Activated naive CD8-positive, alpha-beta T cell treated with anti-CD3 and anti-CD28 coated beads, Interleukin-2, amount 50 U/mL, for 24 hours (primary cell): ENCODE results near the gene COP1.

Source experiments
- ATAC-seq: fragments of 150-1000 bp; cut with Tn5 transposase; one replicate; pipeline ENCODE4 v1.10.0; 2021
- DNase-seq: peaks from one replicate; pipeline ENCODE4 v3.0.0; 2021
- H3K27ac Mint-ChIP-seq: one replicate; pipeline ENCODE4 v1.8.0; 2021; ENCODE audit warnings: mild to moderate bottlenecking, mixed read lengths
- H3K27me3 Mint-ChIP-seq: one replicate; pipeline ENCODE4 v1.8.0; 2021; ENCODE audit warnings: mixed read lengths
- H3K36me3 Mint-ChIP-seq: one replicate; pipeline ENCODE4 v1.8.0; 2021; ENCODE audit warnings: low read depth, mixed read lengths
- H3K4me1 Mint-ChIP-seq: one replicate; pipeline ENCODE4 v1.8.0; 2021; ENCODE audit warnings: mixed read lengths
- H3K4me3 Mint-ChIP-seq: one replicate; pipeline ENCODE4 v1.8.0; 2021; ENCODE audit warnings: mild to moderate bottlenecking, moderate library complexity, mixed read lengths
- H3K9me3 Mint-ChIP-seq: one replicate; pipeline ENCODE4 v1.8.0; 2021; ENCODE audit warnings: mixed read lengths

The COP1 gene

DNA sequence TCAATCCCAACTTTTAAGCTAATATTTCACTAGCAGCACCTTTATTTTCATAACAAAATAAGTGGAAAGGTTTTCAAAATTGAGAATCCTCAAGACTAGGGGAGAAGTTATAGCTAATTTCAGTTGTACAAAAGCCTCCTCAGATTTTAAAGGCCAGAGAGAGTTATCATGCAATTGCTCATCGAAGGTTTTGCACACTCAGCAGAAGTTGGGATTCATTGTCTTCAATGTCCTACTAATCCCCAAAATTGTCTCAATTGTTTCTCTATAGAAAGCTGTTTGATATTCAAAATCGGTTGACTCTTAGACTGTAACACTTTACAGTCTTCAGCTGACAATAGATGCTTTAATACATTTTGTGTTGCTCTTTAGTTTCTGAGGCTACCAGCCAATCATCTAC is 293.0 kb downstream of the COP1 start:
- peaks cover 14% of the 10 kb centered on the region for H3K36me3 Mint-ChIP-seq
- ATAC-seq: no peak

GRCh38 chr1:175911138-175911537 is 295.9 kb downstream of the COP1 start:
- no peaks in the 10 kb centered on the region for H3K4me1 Mint-ChIP-seq
- H3K27ac Mint-ChIP-seq: no peak overlapping the region
- DNase-seq (no peak), ATAC-seq (no peak)
- H3K27me3 Mint-ChIP-seq: no peaks in the 10 kb centered on the region
- peaks cover 48% of the 10 kb centered on the region for H3K9me3 Mint-ChIP-seq
- H3K4me3 Mint-ChIP-seq: no peak overlapping the region
- peaks cover 19% of the 10 kb centered on the region for H3K36me3 Mint-ChIP-seq

More for the DNA sequence above, 293.0 kb downstream of the COP1 start:
- no peaks in the 10 kb centered on the region for H3K4me1 Mint-ChIP-seq
- no peak overlapping the region for H3K4me3 Mint-ChIP-seq
- H3K9me3 Mint-ChIP-seq: peaks cover 46% of the 10 kb centered on the region
- DNase-seq: no peak
- no peaks in the 10 kb centered on the region for H3K27me3 Mint-ChIP-seq
- no peak overlapping the region for H3K27ac Mint-ChIP-seq

- Mint-ChIP-seq H3K4me1 (no peaks in the 10 kb centered on the region), H3K4me3 (no peak overlapping the region), H3K27ac (no peak overlapping the region), H3K36me3 (peaks cover 16% of the 10 kb centered on the region), H3K27me3 (no peaks in the 10 kb centered on the region), H3K9me3 (peaks cover 28% of the 10 kb centered on the region)
- ATAC-seq: no peak
- DNase-seq: no peak
Measured at GRCh38 chr1:175906370-175906769, 300.7 kb downstream of the COP1 start.

GRCh38 chr1:175904808-175905207 is 302.3 kb downstream of the COP1 start:
- Mint-ChIP-seq H3K27ac (no peak overlapping the region), H3K9me3 (peaks cover 17% of the 10 kb centered on the region)

DNA sequence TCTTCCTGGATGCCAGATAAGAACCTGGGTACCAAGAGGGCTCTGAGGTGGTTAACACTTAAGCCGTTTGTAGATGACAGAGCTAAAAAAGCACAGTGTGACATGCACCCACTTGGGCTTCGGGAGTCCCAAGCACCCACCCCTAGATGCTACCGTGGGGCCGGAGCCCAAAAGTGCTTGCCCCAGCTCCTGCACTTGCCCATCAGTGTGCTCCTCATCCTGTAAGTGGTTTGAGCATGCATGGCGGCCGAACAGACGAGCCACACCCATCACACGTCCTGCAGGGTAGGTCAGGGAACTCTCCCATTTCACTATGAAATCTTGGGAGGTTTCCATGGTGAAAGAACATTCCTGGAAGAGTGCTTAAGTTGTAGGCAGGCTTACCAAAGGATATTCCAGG is 304.8 kb downstream of the COP1 start:
- ATAC-seq: no peak

More at GRCh38 chr1:175904808-175905207, 302.3 kb downstream of the COP1 start:
- Mint-ChIP-seq H3K27me3 (no peaks in the 10 kb centered on the region), H3K4me3 (no peak overlapping the region), H3K36me3 (peaks cover 8% of the 10 kb centered on the region), H3K4me1 (no peaks in the 10 kb centered on the region)
- no peak for DNase-seq
- ATAC-seq: no peak

DNA sequence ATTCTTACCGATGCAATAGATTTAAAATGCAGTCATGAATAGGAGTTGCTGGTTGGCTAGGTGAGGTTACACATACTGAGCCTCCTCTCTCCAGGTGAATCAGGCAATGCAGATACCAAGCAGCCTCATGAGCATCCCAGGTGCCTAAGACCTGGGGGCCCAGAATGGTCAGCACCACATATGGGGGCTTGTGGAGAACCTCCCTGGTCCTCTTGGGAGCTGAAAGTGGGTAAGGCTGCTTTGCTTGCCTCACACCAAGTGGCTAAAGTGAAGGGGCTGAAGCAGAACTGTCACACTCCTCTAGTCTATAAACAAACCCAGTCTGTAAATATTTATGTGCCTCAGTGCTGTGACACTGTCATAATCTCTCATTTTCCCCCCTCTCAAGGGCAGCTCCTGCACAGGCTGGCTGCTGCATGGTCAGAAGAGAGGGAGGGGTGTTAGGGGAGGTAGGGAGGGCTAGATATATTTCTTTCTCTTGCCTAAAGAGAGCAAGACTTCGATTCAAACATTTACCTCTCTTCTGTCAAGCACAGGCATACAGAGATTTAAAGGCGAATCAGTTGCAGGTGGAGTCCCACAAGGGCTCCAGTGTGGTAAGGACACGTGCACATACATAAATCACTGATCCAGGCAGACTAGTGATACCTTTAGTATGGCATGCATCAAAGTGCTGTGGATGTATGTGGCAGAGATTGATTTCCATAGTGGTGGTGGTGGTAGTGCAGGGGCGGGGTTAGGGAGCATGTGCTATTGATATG is 305.8 kb downstream of the COP1 start:
- no peaks in the 10 kb centered on the region for H3K9me3 Mint-ChIP-seq
- DNase-seq: no peak
- H3K27ac Mint-ChIP-seq: no peak overlapping the region

More for the DNA sequence above, 304.8 kb downstream of the COP1 start:
- Mint-ChIP-seq H3K36me3 (no peaks in the 10 kb centered on the region), H3K4me1 (no peaks in the 10 kb centered on the region), H3K4me3 (no peak overlapping the region), H3K27me3 (no peaks in the 10 kb centered on the region), H3K9me3 (peaks cover 2% of the 10 kb centered on the region), H3K27ac (no peak overlapping the region)
- DNase-seq: no peak

DNA sequence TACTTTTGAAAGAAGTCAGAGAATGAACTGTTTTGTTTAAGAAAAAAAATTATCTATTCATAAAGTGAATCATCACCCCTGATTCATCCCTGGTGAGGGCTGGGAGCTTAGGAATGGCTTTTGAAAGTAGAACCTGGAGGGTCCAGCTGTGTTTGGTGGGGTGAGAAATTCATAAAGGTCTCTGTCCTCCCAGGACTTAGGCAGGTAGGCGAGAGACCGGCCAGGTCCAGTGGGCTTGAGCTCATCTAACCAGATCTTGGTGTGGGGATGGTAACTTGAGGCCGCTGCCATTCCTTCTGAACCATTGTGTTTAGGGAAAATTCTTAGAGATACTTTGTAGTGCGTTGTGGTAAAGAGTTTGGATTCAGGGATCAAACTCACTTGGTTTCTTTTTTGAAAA is 306.9 kb downstream of the COP1 start:
- Mint-ChIP-seq H3K4me1 (no peaks in the 10 kb centered on the region), H3K27me3 (no peaks in the 10 kb centered on the region), H3K4me3 (no peak overlapping the region), H3K9me3 (no peaks in the 10 kb centered on the region), H3K36me3 (no peaks in the 10 kb centered on the region), H3K27ac (no peak overlapping the region)
- DNase-seq (no peak), ATAC-seq (no peak)

More for the DNA sequence above, 305.8 kb downstream of the COP1 start:
- Mint-ChIP-seq H3K27me3 (no peaks in the 10 kb centered on the region), H3K4me1 (no peaks in the 10 kb centered on the region), H3K4me3 (no peak overlapping the region), H3K36me3 (no peaks in the 10 kb centered on the region)
- ATAC-seq: no peak

- no peak overlapping the region for H3K4me3 Mint-ChIP-seq
- H3K9me3 Mint-ChIP-seq: no peaks in the 10 kb centered on the region
- H3K27ac Mint-ChIP-seq: no peak overlapping the region
- ATAC-seq (no peak), DNase-seq (no peak)
- no peaks in the 10 kb centered on the region for H3K27me3 Mint-ChIP-seq
- H3K4me1 Mint-ChIP-seq: no peaks in the 10 kb centered on the region
- no peaks in the 10 kb centered on the region for H3K36me3 Mint-ChIP-seq
Measured at GRCh38 chr1:175895966-175896365, 311.1 kb downstream of the COP1 start.
